Fibroblast of upper back skin (primary cell): ENCODE results near the gene SNRPA.
"Not testable (repeated sequence)": the region's sequence is repeated elsewhere in the genome, so short reads cannot be mapped to it uniquely, and the experiment has no call there.

Experiments used
- DNase-seq: peaks from one replicate; pipeline ENCODE4 v3.0.0-alpha.2; 2013

Gene SNRPA

DNA sequence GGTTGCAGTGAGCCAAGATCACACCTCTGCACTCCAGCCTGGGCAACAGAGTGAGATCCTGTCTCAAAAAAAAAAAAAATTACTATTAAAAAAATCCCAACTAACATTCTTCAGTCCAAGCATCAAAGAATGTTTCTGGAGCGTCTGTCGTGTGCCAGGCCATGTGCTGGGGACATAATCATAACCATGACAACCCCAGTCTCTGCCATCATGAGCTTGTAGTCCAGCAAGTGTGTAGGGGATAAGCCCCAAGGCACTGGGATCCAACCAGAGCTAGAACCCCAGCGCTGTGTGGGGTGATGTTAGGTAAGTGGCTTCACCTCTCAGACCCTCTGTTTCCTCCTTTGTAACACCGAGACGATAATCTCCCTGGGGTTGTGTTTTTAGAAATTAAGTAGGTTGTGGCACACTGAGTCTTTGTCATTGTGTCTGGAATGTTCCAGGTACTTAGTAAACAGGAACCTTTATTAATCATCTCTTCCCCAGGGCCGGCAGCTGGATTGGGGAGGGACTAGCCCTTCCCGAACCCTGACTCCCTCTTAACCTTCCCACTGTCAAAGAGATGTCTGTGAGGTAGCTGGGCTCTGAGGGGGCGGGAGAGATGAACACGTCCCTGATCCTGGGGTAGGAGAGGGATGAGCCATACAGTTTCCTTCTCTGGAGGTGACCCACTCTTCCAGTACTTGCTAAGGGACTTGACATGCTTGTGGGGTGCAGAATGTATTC lies 28.9 kb upstream of the SNRPA start:
- no peak for DNase-seq

DNA sequence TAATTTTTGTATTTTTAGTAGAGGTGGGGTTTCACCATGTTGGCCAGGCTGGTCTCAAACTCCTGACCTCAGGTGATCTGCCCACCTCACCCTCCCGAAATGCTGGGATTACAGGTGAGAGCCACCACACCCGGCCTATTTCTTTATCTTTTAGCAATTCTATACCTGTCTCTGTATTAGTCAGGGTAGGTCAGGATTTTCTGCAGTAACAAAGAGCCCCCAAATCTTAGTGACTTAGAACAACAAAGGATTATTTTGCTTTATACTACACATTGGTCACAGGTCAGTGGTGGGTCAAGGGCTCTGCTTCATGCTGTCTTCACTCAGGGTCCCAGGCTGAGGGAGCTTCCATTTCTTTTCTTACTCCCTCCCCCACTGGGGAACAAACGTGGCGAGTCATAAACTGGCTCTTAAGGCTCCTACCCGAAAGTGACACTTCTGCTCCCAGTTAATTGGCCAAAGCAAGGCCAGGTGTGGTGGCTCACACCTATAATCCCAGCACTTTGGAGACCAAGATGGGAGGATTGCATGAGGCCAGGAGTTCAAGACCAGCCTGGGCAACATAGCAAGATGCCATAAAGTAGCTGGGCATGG lies 27.2 kb upstream of the SNRPA start:
- DNase-seq: no peak

DNA sequence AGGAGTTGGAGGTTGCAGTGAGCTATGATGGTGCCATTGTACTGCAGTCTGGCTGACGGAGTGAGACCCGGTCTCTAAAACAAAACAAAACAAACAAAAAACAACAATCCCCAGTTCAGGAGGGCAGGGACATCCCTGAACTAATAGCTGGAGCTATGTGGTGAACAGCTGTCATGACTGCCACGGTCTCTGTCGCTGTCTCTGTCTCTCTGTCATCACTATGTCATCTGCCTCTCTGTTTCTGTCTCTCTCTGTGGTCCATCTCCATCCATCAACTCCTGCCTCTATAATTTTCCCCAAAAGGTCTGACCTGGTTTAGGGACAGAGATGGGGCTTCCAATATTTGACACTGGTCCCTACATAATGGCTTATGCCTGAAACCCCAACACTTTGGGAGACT lies 26.7 kb upstream of the SNRPA start:
- DNase-seq: no peak

DNA sequence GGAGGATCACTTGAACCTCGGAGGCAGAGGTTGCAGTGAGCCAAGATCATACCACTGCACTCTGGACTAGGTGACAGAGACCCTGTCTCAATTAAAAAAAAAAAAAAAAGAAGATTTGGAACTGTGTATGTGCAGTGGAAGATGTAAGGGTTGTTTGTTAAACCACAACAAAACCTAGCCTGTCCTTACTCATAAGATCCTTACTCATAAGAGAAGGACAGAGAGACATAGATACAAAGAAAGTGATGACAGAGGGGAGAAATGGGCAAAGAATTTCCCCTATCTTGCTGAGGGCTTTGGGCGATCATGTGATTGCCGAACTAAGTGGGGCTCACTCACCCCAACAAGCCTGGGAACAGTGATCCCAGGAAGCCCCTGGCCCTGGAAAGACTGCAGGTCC lies 26.1 kb upstream of the SNRPA start:
- no peak for DNase-seq

DNA sequence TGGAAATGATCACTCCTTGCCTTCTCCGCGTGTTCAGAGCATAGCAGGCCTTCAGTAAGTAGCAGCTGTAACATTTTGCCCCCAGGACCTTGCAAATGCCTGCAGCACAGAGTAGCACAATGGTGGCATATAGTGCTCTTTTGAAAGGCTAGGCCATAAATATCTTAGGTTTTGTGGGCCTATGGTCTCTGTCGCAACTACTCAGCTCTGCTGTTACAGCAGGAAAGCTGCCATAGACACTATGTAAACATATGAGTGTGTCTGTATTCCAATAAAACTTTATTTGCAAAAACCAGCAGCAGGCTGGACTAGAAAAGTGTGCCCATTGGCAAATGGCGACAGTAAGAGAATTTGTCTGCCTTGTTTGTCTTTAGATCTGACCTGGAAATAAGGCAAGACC lies 24.7 kb upstream of the SNRPA start:
- no peak for DNase-seq

DNA sequence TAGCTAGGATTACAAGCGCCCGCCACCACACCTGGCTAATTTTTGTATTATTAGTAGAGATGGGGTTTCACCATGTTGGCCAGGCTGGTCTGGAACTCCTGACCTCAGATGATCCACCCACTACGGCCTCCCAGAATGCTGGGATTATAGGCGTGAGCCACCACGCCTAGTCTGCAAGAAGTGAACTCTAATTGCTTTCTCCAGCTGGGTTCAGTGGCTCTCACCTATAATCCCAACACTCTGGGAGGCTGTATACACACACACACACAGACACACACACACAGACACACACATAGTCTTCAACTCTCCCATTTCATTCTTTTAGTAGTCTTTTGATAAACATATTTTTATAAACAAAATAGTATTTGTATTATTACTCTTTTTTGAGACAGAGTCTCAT lies 20.9 kb upstream of the SNRPA start:
- not testable (repeated sequence) for DNase-seq

DNA sequence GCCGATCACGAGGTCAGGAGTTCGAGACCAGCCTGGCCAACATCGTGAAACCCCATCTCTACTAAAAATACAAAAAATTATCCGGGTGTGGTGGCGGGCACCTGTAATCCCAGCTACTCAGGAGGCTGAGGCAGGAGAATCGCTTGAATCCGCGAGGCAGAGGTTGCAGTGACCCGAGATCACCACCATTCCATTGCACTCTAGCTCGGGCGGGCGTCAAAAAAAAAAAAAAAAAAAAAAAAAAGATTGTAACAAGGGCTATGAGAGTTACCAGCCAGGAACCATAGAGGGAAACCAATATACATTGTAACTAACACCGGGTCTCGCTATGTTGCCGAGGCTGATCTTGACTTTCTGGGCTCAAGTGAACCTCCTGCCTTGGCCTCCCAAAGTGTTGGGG lies 18.7 kb upstream of the SNRPA start:
- DNase-seq: not testable (repeated sequence)

DNA sequence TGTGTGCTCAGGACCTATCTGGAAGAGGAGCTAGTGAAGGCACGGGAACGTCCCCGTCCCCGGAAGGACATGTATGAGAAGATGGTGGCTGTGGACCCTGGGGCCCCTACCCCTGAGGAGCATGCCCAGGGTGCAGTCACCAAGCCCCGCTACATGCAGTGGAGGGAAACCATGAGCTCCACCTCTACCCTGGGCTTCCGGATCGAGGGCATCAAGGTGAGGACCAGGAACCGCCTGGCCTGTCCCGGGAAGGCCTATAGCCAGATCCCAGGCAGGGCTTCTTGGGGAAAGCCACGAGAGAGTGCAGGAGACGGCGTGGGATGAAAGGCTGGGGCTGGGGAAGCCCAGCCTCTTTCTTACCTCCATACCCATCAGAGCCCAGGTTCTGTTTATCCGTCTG lies 17.9 kb upstream of the SNRPA start:
- no peak for DNase-seq

DNA sequence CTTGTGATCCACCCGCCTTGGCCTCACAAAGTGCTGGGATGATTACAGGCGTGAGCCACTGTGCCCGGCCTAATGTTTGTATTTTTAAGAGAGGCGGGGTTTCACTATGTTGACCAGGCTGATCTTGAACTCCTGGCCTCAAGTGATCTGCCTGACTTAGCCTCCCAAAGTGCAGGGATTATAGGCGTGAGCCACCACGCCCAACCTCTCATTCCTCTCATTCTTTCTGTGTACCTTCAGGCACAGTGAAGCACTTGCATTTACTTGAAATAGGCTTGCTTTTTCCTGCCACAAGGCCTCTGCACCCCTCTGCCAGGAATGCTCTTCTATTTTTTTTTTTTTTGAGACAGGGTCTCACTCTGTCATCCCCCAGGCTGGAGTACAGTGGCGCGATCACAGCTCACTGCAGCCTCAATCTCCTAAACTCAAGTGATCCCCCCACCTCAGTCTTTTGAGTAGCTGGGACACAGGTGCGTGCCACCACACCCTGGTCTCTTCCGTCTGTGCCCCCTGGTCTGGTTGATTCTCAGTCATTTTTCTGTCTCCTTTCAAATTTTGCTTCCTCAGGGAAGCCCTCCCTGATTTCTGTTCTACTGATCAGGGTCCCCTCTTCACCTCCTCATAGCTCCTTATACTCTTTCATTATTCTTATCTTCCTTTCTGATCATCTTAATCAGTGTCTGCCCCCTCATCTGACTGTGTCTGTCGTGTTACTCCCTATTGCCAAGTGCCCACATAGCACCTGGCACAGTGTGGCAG lies 15.8 kb upstream of the SNRPA start:
- no peak for DNase-seq

DNA sequence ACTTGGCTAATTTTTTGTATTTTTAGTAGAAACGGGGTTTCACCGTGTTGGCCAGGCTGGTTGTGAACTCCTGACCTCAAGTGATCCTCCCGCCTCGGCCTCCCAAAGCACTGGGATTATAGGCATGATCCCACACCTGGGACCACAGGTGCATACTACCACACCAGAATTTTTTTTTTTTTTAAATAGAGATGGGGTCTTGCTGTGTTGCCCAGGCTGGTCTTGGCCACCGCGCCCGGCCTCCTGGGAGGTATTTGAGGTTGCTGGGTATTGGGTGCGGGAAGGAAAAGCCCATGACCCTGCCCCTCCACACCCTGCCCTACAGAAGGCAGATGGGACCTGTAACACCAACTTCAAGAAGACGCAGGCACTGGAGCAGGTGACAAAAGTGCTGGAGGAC lies 14.3 kb upstream of the SNRPA start:
- no peak for DNase-seq

DNA sequence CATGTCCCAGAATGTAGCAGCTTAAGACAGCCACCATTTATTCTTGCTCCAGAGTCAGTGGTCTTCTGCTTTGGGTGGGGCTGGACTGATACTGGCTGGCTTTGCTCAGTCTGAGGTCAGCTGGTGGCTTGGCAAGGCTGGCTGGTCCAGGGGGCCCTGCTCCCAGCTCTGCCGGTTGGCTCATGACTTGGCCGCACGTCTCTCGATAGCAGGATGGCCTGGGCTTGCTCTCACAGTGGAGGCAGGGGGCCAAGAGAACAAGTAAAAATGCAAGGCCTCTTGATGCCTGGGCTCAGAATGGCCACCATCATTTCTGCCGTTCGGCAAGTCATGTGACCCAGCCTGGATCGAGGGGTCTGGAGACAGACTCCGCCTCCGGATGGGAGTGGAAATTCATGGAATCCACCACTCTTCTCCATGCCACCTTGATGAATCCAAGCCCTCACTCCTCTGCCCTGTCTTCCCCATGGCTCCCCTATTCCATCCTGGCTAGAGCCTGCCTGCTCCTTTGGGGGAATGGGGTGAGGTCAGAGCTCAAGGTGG lies 13.8 kb upstream of the SNRPA start:
- no peak for DNase-seq

DNA sequence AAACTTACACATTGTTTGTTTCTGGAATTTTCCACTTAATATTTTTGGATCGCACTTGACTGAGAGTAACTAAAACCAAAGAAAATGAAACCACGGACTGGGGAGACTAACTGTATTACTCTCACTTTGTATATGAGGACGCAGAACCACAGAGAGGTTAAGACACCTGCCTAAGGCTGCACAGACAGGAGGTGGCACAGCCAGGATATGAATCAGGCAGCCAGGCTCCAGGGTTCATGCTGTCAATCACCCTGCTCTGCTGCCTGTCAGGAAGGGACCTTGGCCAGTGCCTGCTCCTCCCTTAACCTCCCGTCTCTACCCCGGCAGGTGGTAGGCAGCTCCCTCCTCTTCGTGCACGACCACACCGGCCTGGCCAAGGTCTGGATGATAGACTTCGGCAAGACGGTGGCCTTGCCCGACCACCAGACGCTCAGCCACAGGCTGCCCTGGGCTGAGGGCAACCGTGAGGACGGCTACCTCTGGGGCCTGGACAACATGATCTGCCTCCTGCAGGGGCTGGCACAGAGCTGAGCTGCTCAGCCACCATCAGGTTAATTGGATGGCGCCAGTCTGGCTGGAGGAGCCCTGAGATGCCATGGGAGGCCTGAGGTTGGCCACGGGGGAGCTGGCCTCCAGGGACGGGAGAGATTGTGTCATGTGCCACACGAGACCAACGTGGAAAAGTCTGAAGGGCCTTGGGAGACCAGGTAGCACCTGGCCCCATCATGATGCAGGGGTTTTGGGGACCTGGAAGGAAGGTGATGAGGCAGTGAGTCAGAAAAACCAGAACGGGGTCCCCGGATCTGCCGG lies 11.8 kb upstream of the SNRPA start:
- no peak for DNase-seq

DNA sequence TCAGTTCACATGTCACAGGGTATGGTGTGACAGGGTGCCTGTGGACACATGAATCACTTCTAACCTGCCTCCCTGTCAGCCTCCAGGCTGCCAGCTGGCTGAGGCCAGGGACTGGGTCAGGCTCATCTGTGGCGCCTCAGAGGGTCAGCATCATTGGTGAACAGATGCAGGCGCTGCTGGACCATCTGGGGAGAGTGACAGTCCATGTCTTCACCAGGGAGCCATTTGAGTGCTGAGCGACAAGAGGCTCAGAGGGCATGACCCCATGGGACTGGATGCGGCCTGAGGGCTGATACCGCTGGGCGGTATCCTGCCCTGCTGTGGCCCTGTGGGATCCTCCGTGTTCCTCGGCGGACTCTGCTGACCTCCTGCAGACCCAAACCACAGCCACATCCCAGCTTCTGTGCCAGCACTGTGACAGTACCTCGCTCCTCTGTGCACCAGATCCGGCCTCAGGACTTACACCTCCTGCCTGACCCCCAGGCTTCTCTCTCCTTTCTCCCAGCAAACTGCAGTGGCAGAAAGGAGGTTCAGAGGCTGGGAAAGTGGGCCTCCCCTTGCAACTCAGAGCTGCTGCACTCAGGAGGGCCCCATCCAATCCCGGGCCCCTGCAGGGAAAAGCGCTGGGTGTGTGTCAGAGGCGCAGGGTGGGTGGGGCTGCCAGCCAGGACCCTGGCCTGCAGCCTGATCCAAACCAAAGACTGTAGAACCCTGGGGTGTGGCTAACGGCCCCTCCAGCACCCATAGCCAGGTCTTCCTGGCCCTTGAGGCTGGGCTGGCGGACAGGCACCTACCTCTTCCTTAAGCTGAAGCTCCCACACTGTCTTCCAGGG lies 10.9 kb upstream of the SNRPA start:
- no peak for DNase-seq

DNA sequence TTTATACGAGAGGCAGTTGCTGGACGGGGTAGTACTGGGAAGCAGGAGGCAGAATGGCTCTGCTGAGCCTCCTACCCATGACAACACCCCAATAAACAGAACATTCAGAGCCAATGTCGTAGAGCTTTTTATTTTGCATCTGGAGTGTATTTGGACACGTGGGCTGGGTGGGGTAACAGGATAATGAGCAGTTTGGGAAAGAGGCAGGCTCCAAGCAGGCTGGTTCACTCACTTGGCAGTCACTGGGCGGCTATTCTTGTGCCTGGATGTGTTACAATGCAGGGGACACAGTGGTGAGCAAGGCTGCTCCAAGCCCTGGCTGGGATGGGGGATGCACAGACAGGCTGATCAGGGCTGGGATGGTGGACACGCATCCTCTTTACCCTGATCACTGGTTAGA lies 10.3 kb upstream of the SNRPA start:
- DNase-seq: no peak

DNA sequence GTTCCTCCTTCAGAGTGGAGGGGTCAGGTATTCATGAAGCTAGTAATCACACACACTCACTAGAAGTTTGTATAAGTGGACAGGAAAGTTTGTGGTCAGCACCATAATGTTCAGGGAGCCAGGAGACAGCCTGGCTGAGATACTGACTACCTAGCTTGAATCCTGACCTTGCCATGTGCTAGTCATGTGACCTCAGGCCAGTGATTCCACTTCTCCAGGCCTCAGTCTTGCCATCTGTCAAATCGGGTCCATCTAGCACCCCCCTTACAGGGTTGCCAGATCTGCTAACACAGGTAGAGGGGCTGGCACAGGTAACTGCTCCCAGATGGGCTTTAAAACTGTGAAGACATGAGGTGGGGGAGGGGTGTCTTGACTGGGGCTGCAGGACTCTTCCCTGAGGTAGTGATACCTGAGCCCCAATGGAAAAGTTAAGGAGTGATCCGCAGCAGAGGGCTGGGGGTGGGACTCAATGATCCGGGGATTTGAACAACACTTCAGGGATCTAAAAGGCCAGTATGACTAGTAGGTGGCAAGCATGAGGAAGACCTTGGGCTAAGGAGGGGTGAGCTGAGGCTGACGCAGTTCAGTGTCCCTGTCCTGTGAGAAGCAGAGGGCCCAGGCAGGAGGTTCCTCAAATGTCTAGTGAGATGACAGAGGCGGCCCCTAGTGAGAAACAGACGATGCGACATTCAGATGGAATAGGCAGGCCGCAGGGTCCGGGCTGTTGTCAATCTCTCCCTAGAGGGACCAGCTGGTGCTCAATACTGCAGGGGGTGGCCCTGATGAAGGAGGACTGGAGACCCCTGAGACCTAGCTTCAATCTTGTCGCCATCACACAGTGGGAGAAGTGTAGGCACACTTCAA lies 9.2 kb upstream of the SNRPA start:
- DNase-seq: no peak

DNA sequence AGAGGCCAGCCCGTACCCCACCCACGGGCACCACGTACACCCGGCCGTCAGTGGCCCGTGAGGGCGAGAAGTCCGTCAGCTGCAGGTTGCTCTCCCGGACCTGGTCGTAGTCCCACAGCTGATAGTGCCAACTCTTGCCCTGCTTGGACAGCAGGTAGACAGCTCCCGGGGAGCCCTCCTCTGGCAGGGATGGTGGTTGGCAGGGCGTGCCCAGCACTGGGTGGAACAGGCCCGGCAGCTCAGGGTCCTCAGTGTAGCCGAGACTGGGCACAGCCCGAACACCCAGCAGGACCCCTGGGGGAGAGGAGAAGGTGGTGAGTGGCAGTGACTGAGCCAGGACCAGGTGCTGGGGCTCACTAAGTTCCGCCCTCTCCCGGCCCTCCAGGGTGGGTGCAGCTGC lies 8.5 kb upstream of the SNRPA start:
- no peak for DNase-seq

DNA sequence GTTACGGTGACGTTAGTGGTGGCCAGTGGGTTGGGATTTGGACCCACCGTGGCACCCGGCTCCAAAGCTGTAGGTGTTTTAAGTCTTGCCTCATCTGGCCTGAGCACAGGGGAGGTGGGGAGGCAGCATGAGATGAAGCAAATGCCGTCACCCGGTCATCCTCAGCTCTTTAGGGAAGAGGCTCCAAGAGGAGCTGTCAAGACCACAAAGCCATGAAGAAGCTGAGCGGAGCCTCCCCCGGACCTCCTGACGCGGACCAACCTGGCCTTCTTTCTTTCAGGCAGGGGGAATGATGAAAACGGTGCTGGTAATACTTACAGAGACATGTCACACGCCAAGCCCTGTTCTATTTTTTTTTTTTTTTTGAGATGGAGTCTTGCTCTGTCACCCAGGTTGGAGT lies 8.1 kb upstream of the SNRPA start:
- DNase-seq: no peak

DNA sequence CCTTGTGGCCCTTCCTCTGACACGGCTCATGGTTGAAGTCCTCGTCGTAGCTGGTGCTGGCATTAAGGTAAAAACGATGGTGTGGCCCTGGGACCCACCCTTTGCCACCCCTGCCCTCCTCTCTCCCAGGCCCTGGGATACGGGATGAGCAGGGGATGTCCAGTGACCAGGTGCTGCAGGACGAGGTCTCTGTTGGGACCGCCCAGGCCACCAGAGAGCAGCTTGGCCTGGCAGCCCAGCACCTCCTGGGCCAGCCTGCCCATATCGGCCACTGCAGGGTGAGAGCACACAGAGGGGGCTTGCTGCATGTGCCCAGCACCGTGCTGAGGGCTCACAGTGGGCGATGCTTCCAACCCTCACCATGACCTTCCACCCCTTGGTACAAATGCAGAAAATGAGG lies 7.1 kb upstream of the SNRPA start:
- no peak for DNase-seq

DNA sequence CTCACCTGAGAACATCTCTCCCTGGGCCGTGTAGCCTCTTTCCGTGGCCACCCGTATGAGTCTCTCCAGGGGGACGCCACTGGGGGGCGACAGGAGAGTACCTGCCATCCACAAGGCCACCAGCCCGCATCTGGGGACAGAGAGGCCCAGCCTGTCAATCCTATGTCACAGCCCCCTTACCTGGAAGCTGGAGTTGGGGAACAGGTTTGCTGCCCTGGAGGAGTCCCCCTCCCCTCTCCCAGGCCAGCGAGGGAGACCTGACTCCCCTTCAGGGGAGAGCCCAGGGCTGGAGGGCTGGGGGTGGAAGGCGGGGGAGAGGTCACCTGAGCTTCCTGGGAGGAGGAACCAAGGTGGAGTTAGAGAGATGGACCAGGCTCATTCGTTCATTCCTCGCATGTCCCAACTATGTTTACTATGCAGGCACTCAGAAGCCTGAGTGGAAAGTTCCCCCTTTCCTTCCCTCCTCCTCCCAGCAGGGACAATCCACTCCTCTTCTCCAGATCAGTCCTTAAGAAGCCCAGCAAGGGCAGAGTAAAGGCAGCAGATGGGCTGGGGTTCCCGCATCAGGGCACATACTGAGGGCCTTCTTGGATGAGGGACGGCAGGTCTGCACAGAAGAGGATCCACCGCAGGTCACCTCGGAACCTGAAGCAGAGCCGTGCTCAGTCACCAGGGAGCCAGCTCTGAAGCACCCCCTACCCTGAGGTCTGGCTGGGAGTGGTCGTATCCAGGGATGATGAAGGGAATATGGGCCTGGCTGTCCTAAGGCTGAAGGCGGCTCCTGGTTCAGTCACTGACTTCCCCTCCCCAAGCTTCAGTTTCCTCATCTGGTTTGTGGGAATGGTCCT lies 6.2 kb upstream of the SNRPA start:
- DNase-seq: peak; percentile 10

DNA sequence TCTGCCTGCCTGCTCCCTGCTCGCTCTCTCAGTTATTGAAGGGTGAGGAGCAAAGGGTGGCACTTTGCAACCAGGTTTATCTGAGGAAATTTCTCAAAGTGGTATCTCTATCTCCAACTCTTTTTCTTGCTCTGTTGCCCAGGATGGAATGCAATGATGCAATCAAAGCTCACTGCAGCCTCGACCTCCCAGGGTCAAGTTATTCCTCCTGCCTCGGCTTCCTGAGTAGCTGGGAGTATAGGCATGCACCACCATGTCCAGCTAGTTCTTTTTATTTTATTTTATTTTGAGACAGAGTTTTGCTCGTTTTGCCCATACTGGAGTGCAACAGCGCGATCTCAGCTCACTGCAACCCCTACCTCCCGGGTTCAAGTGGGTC lies 5.6 kb upstream of the SNRPA start:
- DNase-seq: peak; percentile 69
